IMR-90 (cell line): ENCODE measurements around the gene EFEMP2. TPM values are rescaled to one million over a fixed set of nuclear protein-coding genes. Genes with fewer than 3 reads are reported as not detected.

Source experiments
- ATAC-seq: fragments of 200-7000 bp; cut with Tn5 transposase; 2 replicates; pipeline ENCODE4 v1.9.1; 2020; ENCODE audit warnings: low read depth, mild to moderate bottlenecking, moderate library complexity
- BruUV-seq: library from RNA; stranded (reverse); fragments of 400-500 nt; replicated peaks from 2 replicates; lab custom pipeline; 2021; lab: Mats Ljungman, UMichigan
- CTCF ChIA-PET: fragments of 300-600 bp; formaldehyde crosslinking; extraction: SDS; loops from one replicate; lab custom pipeline; 2021; ENCODE audit warnings: antibody characterized with exemption; lab: Yijun Ruan, JAX
- POLR2A ChIA-PET: fragments of 300-600 bp; sonication (Branson Sonifier 250); formaldehyde crosslinking; loops from one replicate; lab custom pipeline; 2022; ENCODE audit warnings: antibody characterized with exemption; ENCODE audit not compliant: unreplicated experiment; lab: Charles Lee
- DNase-seq: peaks from one replicate; pipeline ENCODE4 v3.0.0; 2013
- H2AFZ ChIP-seq: replicated peaks from 2 replicates; pipeline ENCODE3; 2013; ENCODE audit warnings: low read length, mild to moderate bottlenecking; ENCODE audit not compliant: poor library complexity
- H2AK5ac ChIP-seq: 2 replicates; pipeline ENCODE4 v1.6.1; 2013; ENCODE audit warnings: low read depth, low read length, inconsistent platforms
- H2AK9ac ChIP-seq: replicated peaks from 2 replicates; pipeline ENCODE3; 2013; ENCODE audit warnings: mild to moderate bottlenecking, low read depth, low read length, moderate library complexity; ENCODE audit not compliant: poor library complexity
- H2BK120ac ChIP-seq: 2 replicates; pipeline ENCODE4 v1.6.1; 2013; ENCODE audit warnings: low read depth, low read length, inconsistent platforms
- H2BK15ac ChIP-seq: 3 replicates; pipeline ENCODE4 v1.6.1; 2013; ENCODE audit warnings: low read depth, low read length, inconsistent platforms
- H2BK20ac ChIP-seq: 2 replicates; pipeline ENCODE4 v1.6.1; 2013; ENCODE audit warnings: low read depth, mild to moderate bottlenecking, inconsistent platforms, low read length, moderate library complexity
- H2BK5ac ChIP-seq: 2 replicates; pipeline ENCODE4 v1.6.1; 2013; ENCODE audit warnings: mild to moderate bottlenecking, low read depth, low read length, inconsistent platforms; ENCODE audit not compliant: poor library complexity, severe bottlenecking
- H3K14ac ChIP-seq: replicated peaks from 2 replicates; pipeline ENCODE4 v1.6.1; 2013; ENCODE audit warnings: low read depth, low read length, inconsistent platforms
- H3K18ac ChIP-seq: 2 replicates; pipeline ENCODE4 v1.6.1; 2013; ENCODE audit warnings: low read depth, low read length, control low read depth
- H3K23ac ChIP-seq: 2 replicates; pipeline ENCODE4 v1.6.1; 2013; ENCODE audit warnings: low read depth, low read length, inconsistent platforms
- H3K27ac ChIP-seq: 2 replicates; pipeline ENCODE4 v1.5.1; 2013; ENCODE audit warnings: mild to moderate bottlenecking, control low read depth, low read length; ENCODE audit not compliant: insufficient read depth
- H3K27me3 ChIP-seq: 2 replicates; pipeline ENCODE4 v1.6.1; 2013; ENCODE audit warnings: low read length; ENCODE audit not compliant: control insufficient read depth, insufficient read depth
- H3K36me3 ChIP-seq: 2 replicates; pipeline ENCODE4 v1.6.1; 2013; ENCODE audit warnings: low read length, mixed read lengths; ENCODE audit not compliant: control insufficient read depth, insufficient read depth
- H3K4ac ChIP-seq: 2 replicates; pipeline ENCODE4 v1.6.1; 2013; ENCODE audit warnings: low read depth, low read length, inconsistent platforms
- H3K4me1 ChIP-seq: 2 replicates; pipeline ENCODE4 v1.6.1; 2013; ENCODE audit warnings: low read length, mixed read lengths; ENCODE audit not compliant: control insufficient read depth, insufficient read depth
- H3K4me2 ChIP-seq: 2 replicates; pipeline ENCODE4 v1.6.1; 2013; ENCODE audit warnings: low read depth, mild to moderate bottlenecking, control low read depth, low read length, moderate library complexity
- H3K4me3 ChIP-seq: 2 replicates; pipeline ENCODE4 v1.5.1; 2013; ENCODE audit warnings: low read depth, mild to moderate bottlenecking, control low read depth, low read length, moderate library complexity; ENCODE audit not compliant: insufficient read depth
- H3K56ac ChIP-seq: 2 replicates; pipeline ENCODE4 v1.6.1; 2013; ENCODE audit warnings: low read length, inconsistent platforms; ENCODE audit not compliant: insufficient read depth; ENCODE audit errors: extremely low read depth
- H3K79me1 ChIP-seq, 2 experiments: 2 replicates each; pipeline ENCODE4 v1.6.1; 2013; ENCODE audit warnings: low read length in 2 of 2, inconsistent platforms in 1 of 2, low read depth in 1 of 2
- H3K9ac ChIP-seq: 2 replicates; pipeline ENCODE4 v1.6.1; 2013; ENCODE audit warnings: low read depth, low read length, control low read depth
- H3K9me1 ChIP-seq: 2 replicates; pipeline ENCODE4 v1.6.1; 2013; ENCODE audit warnings: low read length, inconsistent platforms; ENCODE audit not compliant: insufficient read depth
- H3K9me3 ChIP-seq: 2 replicates; pipeline ENCODE4 v1.6.1; 2013; ENCODE audit warnings: low read length; ENCODE audit not compliant: control insufficient read depth, insufficient read depth
- H4K20me1 ChIP-seq: 2 replicates; pipeline ENCODE4 v1.6.1; 2013; ENCODE audit warnings: low read length, inconsistent platforms; ENCODE audit not compliant: insufficient read depth
- H4K5ac ChIP-seq: 2 replicates; pipeline ENCODE4 v1.6.1; 2013; ENCODE audit warnings: mild to moderate bottlenecking, low read depth, low read length, control low read depth
- H4K8ac ChIP-seq, 2 experiments: 2 replicates each; pipeline ENCODE4 v1.6.1; 2013; ENCODE audit warnings: low read depth in 2 of 2, low read length in 2 of 2, control low read depth in 1 of 2, inconsistent platforms in 1 of 2
- H4K91ac ChIP-seq: 2 replicates; pipeline ENCODE4 v1.6.1; 2013; ENCODE audit warnings: low read depth, low read length, inconsistent platforms; ENCODE audit not compliant: insufficient read depth
- BHLHE40 ChIP-seq: fragments of 150-350 bp; IDR thresholded peaks from 2 replicates; pipeline ENCODE4 v1.6.1; 2016; ENCODE audit warnings: mild to moderate bottlenecking, low read depth, low read length
- CEBPB ChIP-seq: IDR thresholded peaks from 2 replicates; pipeline ENCODE4 v1.6.1; 2012; ENCODE audit warnings: low read depth, low read length, improper control_type of control experiment
- CHD1 ChIP-seq: IDR thresholded peaks from 2 replicates; pipeline ENCODE4 v1.6.1; 2012; ENCODE audit warnings: low read depth, low read length, improper control_type of control experiment
- CTCF ChIP-seq: conservative IDR thresholded peaks from 2 replicates; pipeline ENCODE4 v1.5.1; 2012; ENCODE audit warnings: mild to moderate bottlenecking, low read depth, low read length, improper control_type of control experiment
- ELK1 ChIP-seq: fragments of 150-350 bp; IDR thresholded peaks from 2 replicates; pipeline ENCODE4 v1.6.1; 2016; ENCODE audit warnings: low read depth, mild to moderate bottlenecking, low read length, moderate library complexity, borderline replicate concordance
- FOS ChIP-seq: fragments of 150-350 bp; IDR thresholded peaks from 2 replicates; pipeline ENCODE4 v1.6.1; 2016; ENCODE audit warnings: low read depth, low read length
- MAFK ChIP-seq: IDR thresholded peaks from 2 replicates; pipeline ENCODE4 v1.6.1; 2012; ENCODE audit warnings: low read depth, low read length, improper control_type of control experiment
- MAZ ChIP-seq: IDR thresholded peaks from 2 replicates; pipeline ENCODE4 v1.6.1; 2012; ENCODE audit warnings: low read depth, mild to moderate bottlenecking, low read length, improper control_type of control experiment, moderate library complexity, borderline replicate concordance
- MXI1 ChIP-seq: IDR thresholded peaks from 2 replicates; pipeline ENCODE4 v1.6.1; 2012; ENCODE audit warnings: low read depth, mild to moderate bottlenecking, low read length, moderate library complexity, borderline replicate concordance
- POLR2A ChIP-seq: IDR thresholded peaks from 2 replicates; pipeline ENCODE4 v1.6.1; 2012; ENCODE audit warnings: mild to moderate bottlenecking, low read depth, low read length
- RAD21 ChIP-seq: IDR thresholded peaks from 2 replicates; pipeline ENCODE4 v1.6.1; 2012; ENCODE audit warnings: low read length, improper control_type of control experiment
- RCOR1 ChIP-seq: IDR thresholded peaks from 2 replicates; pipeline ENCODE4 v1.6.1; 2012; ENCODE audit warnings: mild to moderate bottlenecking, low read length, improper control_type of control experiment; ENCODE audit not compliant: insufficient replicate concordance
- RFX5 ChIP-seq: IDR thresholded peaks from 2 replicates; pipeline ENCODE4 v1.8.0; 2012; ENCODE audit warnings: low read depth, mild to moderate bottlenecking, low read length, moderate library complexity
- SMC3 ChIP-seq: fragments of 150-350 bp; IDR thresholded peaks from 2 replicates; pipeline ENCODE4 v1.6.1; 2016; ENCODE audit warnings: low read depth, mild to moderate bottlenecking, antibody characterized with exemption, low read length, moderate library complexity
- WGBS, 2 experiments: methylation state at CpG; one replicate each; pipeline versions ENCODE4 v1.1.5 to v1.1.7; 2013; ENCODE audit warnings: missing lambda C conversion rate in 2 of 2; ENCODE audit not compliant: insufficient read length in 1 of 2; ENCODE audit errors: extremely low coverage in 2 of 2; 5-methylcytosine and 5-hydroxymethylcytosine counted together
- dilution Hi-C: fragments of 300-500 bp; cut with HindIII; formaldehyde crosslinking; loops from one replicate; pipeline ENCODE4 v1.14.3; 2018; ENCODE audit warnings: low sequenced_read_pairs; ENCODE audit not compliant: unreplicated experiment
- in situ Hi-C: fragments of 300-500 bp; cut with MboI; formaldehyde crosslinking; loops from 3 replicates; pipeline ENCODE4 v1.14.3; 2019; ENCODE audit warnings: low sequenced_read_pairs, inconsistent platforms, mixed read lengths
- intact Hi-C: fragments of 100-400 bp; cut with micrococcal nuclease; formaldehyde crosslinking; loops from 2 replicates; pipeline ENCODE4 v1.10.0; 2022
- polyA plus RNA-seq, 3 experiments: library from polyadenylated mRNA; depleted of rRNA; stranded (reverse); fragments of >200 nt; gene quantifications; 2 replicates each; pipeline ENCODE4 v1.2.3, GENCODE V29; 2012; ENCODE audit warnings: low replicate concordance in 1 of 3
- total RNA-seq: library from RNA; depleted of rRNA; stranded (reverse); fragments of >200 nt; gene quantifications from 2 replicates; pipeline ENCODE4 v1.2.3, GENCODE V29; 2012

EFEMP2 gene
- total and polyA plus RNA-seq, 2 of the 4 experiments (the other 2 are of a cell fraction): 62.7 to 431 TPM

DNA sequence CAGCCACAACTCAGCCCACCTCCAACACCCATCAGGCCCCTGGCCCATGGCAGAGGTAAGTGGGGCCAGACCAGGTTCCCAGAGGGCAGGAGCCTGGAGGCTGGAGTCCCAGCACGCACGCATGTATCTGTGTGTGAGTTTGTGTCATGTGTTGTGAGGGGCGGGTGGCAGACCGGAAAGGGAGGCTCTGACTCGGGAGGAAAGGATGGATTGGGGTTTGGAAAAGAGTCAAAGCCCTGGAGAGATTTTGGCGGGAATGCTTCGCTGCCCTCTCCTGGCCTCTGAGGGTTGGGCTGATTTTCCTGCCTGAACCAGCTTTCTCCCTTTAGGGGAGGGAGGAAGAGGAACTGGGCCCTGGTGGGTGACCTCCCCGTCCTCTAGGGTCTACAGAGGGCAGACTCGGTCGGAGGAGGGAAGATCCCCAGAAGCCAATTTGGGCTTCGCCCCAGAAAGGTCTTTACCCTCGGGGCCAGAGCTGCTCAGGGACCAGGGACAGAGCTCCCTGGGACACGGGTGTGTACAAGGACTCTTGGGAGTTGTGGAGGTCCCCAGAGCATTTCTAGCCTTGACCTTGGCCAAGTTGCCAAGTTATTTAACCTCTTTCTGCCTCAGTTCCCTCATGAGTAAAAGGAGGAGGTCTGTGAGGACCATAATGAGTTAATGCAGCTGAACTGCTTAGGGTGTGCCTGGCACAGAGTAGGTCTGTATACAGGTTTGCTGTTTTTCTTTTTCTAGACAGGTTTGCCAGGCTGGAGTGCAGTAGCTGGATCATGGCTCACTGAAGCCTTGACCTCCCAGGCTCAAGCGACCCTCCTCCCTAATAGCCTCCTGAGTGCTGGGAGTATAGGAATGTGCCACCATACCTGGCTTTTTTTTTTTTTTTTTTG lies 39.3 kb upstream of the EFEMP2 start:
- Histone ChIP-seq H3K36me3 (peaks cover 3% of the 10 kb centered on the region), H3K14ac (peak overlapping the region; percentile 95), H2AFZ (peak overlapping the region; percentile 68), H4K91ac (peak overlapping the region; percentile 99), H2BK5ac (peak overlapping the region; percentile 100), H3K18ac (peak overlapping the region; percentile 73), H2AK5ac (peak overlapping the region; percentile 98), H3K27me3 (no peaks in the 10 kb centered on the region), H3K9ac (peak overlapping the region; percentile 58), H3K79me1 (peaks cover 25 to 82% of the 10 kb centered on the region in 2 experiments; a peak in 3 of 4 replicates), H3K9me1 (peaks cover 34% of the 10 kb centered on the region), H4K20me1 (no peaks in the 10 kb centered on the region), H3K4ac (peak overlapping the region; percentile 100), H2BK20ac (peak overlapping the region; percentile 93), H2AK9ac (peak overlapping the region; percentile 95), H3K9me3 (no peaks in the 10 kb centered on the region), H2BK15ac (peak overlapping the region; percentile 100), H3K56ac (peak overlapping the region; percentile 94), H3K4me2 (peak overlapping the region; percentile 25; the same call in 1 of the 2 replicates), H3K4me1 (peaks cover 43% of the 10 kb centered on the region), H3K23ac (peak overlapping the region; percentile 90), H3K4me3 (no peak overlapping the region), H4K8ac (peak overlapping the region; percentile 99), H3K27ac (peak overlapping the region; percentile 88), H4K5ac (peak overlapping the region; percentile 85), H2BK120ac (peak overlapping the region; percentile 100)
- peak; percentile 15 for ATAC-seq
- intact Hi-C loops: loop anchor here (1.0 kb wide), 1 partner anchor 9 kb away; no protein-coding TSS in a partner anchor
- DNase-seq: peak; percentile 87
- ChIA-PET CTCF (interaction anchor here (1.2 kb wide), 1 partner anchor 22 kb away, joined by 3 read pairs; the partner anchor contains the start of gene CCDC85B), POLR2A (interaction anchor here (0.5 to 1.7 kb wide), 3 partner anchors 9 to 21 kb away, joined by 3 to 7 read pairs (median 6); partner anchors contain the start of gene CCDC85B)
- in situ Hi-C loops: no loop called here
- 10% methylated on average over 7 of the region's 14 CpGs; no CpG with 5 or more reads in 1 of the 2 experiments for WGBS, 2 experiments
- BruUV-seq: no TSS peak
- dilution Hi-C loops: no loop called here
- TF ChIP-seq POLR2A (peak; percentile 68), SMC3 (peak; percentile 29; the same call in 1 of the 2 replicates), CTCF (peak; percentile 46), BHLHE40 (no peak), RCOR1 (no peak), MAZ (peak; percentile 72; the same call in 1 of the 2 replicates), CEBPB (no peak), FOS (peak; percentile 1; the same call in 1 of the 2 replicates), RAD21 (peak; percentile 44; the same call in 1 of the 2 replicates), MAFK (no peak), RFX5 (peak; percentile 88), ELK1 (no peak), MXI1 (0 out of 2 replicates have a peak, but pooled peaks have one; percentile 44), CHD1 (no peak)
